HEK293 (cell line): ENCODE results near the gene MECP2.

Experiments used
- CTCF ChIA-PET: fragments of 350-600 bp; formaldehyde crosslinking; extraction: SDS; loops from one replicate; lab custom pipeline; 2021; ENCODE audit warnings: antibody characterized with exemption; lab: Yijun Ruan, JAX
- POLR2A ChIA-PET: fragments of 300-600 bp; formaldehyde crosslinking; extraction: SDS; loops from one replicate; lab custom pipeline; 2020; ENCODE audit warnings: antibody characterized with exemption, inconsistent platforms; lab: Yijun Ruan, JAX
- H3K27ac ChIP-seq: fragments of 200-500 bp; sonication (Bioruptor generic); 2 replicates; pipeline ENCODE4 v1.5.1; 2014; ENCODE audit warnings: low read depth, low read length, control low read depth, inconsistent platforms; ENCODE audit errors: extremely low read depth
- H3K36me3 ChIP-seq, 2 experiments: fragments of 200-500 bp in 1 of 2; sonication (Bioruptor generic) in 1 of 2; 1 replicate in 1 of 2; 2 replicates in 1 of 2; pipeline ENCODE4 v1.5.1; 2014 to 2017; ENCODE audit warnings: inconsistent platforms in 2 of 2, low read length in 2 of 2; ENCODE audit not compliant: control insufficient read depth in 2 of 2, insufficient read depth in 1 of 2
- H3K4me1 ChIP-seq: fragments of 200-500 bp; sonication (Bioruptor generic); 2 replicates; pipeline ENCODE4 v1.5.1; 2014; ENCODE audit warnings: mild to moderate bottlenecking, low read length, inconsistent platforms; ENCODE audit not compliant: control insufficient read depth, insufficient read depth
- H3K4me3 ChIP-seq: 2 replicates; pipeline ENCODE4 v1.5.1; 2011; ENCODE audit warnings: low read depth, mild to moderate bottlenecking, control low read depth, low read length, moderate library complexity
- H3K9me3 ChIP-seq: fragments of 200-500 bp; sonication (Bioruptor generic); 2 replicates; pipeline ENCODE4 v1.5.1; 2014; ENCODE audit warnings: low read depth, low read length, inconsistent platforms; ENCODE audit not compliant: control insufficient read depth, insufficient read depth
- PBX3 ChIP-seq: sonication (generic); formaldehyde crosslinking; IDR thresholded peaks from 2 replicates; pipeline ENCODE4 v1.8.1; 2022; ENCODE audit warnings: mild to moderate bottlenecking, moderate library complexity, missing genetic modification reagents
- REST ChIP-seq: fragments of 450-650 bp; formaldehyde crosslinking; IDR thresholded peaks from 2 replicates; pipeline ENCODE4 v1.5.1; 2016; ENCODE audit warnings: missing biosample characterization, missing genetic modification characterization
- SCRT1 ChIP-seq: fragments of 450-650 bp; formaldehyde crosslinking; IDR thresholded peaks from 2 replicates; pipeline ENCODE4 v1.5.1; 2016; ENCODE audit warnings: missing biosample characterization, missing genetic modification characterization, borderline replicate concordance
- ZFP69B ChIP-seq: fragments of 450-650 bp; formaldehyde crosslinking; IDR thresholded peaks from 2 replicates; pipeline ENCODE4 v1.5.1; 2016; ENCODE audit warnings: missing biosample characterization, missing genetic modification characterization
- ZIC2 ChIP-seq: fragments of 450-650 bp; formaldehyde crosslinking; IDR thresholded peaks from 2 replicates; pipeline ENCODE4 v1.5.1; 2016; ENCODE audit warnings: missing biosample characterization, missing genetic modification characterization
- ZNF10 ChIP-seq: fragments of 450-650 bp; formaldehyde crosslinking; IDR thresholded peaks from 2 replicates; pipeline ENCODE4 v1.5.1; 2017; ENCODE audit warnings: missing biosample characterization, missing genetic modification characterization
- ZNF114 ChIP-seq: fragments of 450-650 bp; formaldehyde crosslinking; IDR thresholded peaks from 2 replicates; pipeline ENCODE4 v1.5.0; 2017; ENCODE audit warnings: missing biosample characterization, missing genetic modification characterization
- ZNF140 ChIP-seq: fragments of 450-650 bp; formaldehyde crosslinking; IDR thresholded peaks from 2 replicates; pipeline ENCODE4 v1.5.1; 2016; ENCODE audit warnings: missing biosample characterization, missing genetic modification characterization
- ZNF18 ChIP-seq: fragments of 450-650 bp; formaldehyde crosslinking; IDR thresholded peaks from 2 replicates; pipeline ENCODE4 v1.5.1; 2016; ENCODE audit warnings: missing biosample characterization, missing genetic modification characterization
- ZNF214 ChIP-seq: fragments of 450-650 bp; formaldehyde crosslinking; IDR thresholded peaks from 2 replicates; pipeline ENCODE4 v1.5.1; 2017; ENCODE audit warnings: missing biosample characterization, mild to moderate bottlenecking, missing genetic modification characterization, borderline replicate concordance
- ZNF239 ChIP-seq: fragments of 450-650 bp; formaldehyde crosslinking; IDR thresholded peaks from 2 replicates; pipeline ENCODE4 v1.5.1; 2016; ENCODE audit warnings: missing biosample characterization, missing genetic modification characterization
- ZNF248 ChIP-seq: fragments of 450-650 bp; formaldehyde crosslinking; IDR thresholded peaks from 2 replicates; pipeline ENCODE4 v1.5.1; 2017; ENCODE audit warnings: missing biosample characterization, missing genetic modification characterization
- ZNF394 ChIP-seq: fragments of 450-650 bp; formaldehyde crosslinking; IDR thresholded peaks from 2 replicates; pipeline ENCODE4 v1.5.1; 2016; ENCODE audit warnings: missing biosample characterization, missing genetic modification characterization, mild to moderate bottlenecking, moderate library complexity, borderline replicate concordance
- ZNF560 ChIP-seq: fragments of 450-650 bp; formaldehyde crosslinking; IDR thresholded peaks from 2 replicates; pipeline ENCODE4 v1.5.1; 2017; ENCODE audit warnings: missing biosample characterization, missing genetic modification characterization, borderline replicate concordance
- ZNF600 ChIP-seq: fragments of 450-650 bp; formaldehyde crosslinking; IDR thresholded peaks from 2 replicates; pipeline ENCODE4 v1.5.1; 2016; ENCODE audit warnings: missing biosample characterization, missing genetic modification characterization
- ZNF677 ChIP-seq: fragments of 450-650 bp; IDR thresholded peaks from 2 replicates; pipeline ENCODE4 v1.5.0; 2018; ENCODE audit warnings: missing biosample characterization, mild to moderate bottlenecking, missing genetic modification characterization, moderate library complexity
- ZNF76 ChIP-seq: fragments of 450-650 bp; formaldehyde crosslinking; IDR thresholded peaks from 2 replicates; pipeline ENCODE4; 2016; ENCODE audit warnings: low read depth, missing biosample characterization, missing genetic modification characterization, borderline replicate concordance
- ZNF768 ChIP-seq: fragments of 450-650 bp; formaldehyde crosslinking; IDR thresholded peaks from 2 replicates; pipeline ENCODE4 v1.5.1; 2018; ENCODE audit warnings: missing biosample characterization, mild to moderate bottlenecking, missing genetic modification characterization
- ZNF830 ChIP-seq: fragments of 450-650 bp; IDR thresholded peaks from 2 replicates; pipeline ENCODE4 v1.5.0; 2018; ENCODE audit warnings: missing biosample characterization, missing genetic modification characterization, low read depth, mild to moderate bottlenecking, moderate library complexity
- ZSCAN5A ChIP-seq: fragments of 450-650 bp; formaldehyde crosslinking; IDR thresholded peaks from 2 replicates; pipeline ENCODE4 v1.5.1; 2016; ENCODE audit warnings: missing biosample characterization, missing genetic modification characterization

MECP2 gene

GRCh38 chrX:154026136-154027021 is 71.1 kb downstream of the MECP2 start (continued):
- TF ChIP-seq REST (no peak), ZNF76 (tag by site-specific recombination) (no peak), ZNF768 (tag by site-specific recombination) (no peak), ZNF394 (tag by site-specific recombination) (no peak), SCRT1 (tag by site-specific recombination) (no peak), ZNF114 (no peak), ZNF10 (tag by site-specific recombination) (no peak)

GRCh38 chrX:154025230-154025629 is 72.3 kb downstream of the MECP2 start:
- Histone ChIP-seq H3K4me1 (peaks cover 8% of the 10 kb centered on the region; the same call in 1 of the 2 replicates), H3K36me3 (peaks cover 0 to 39% of the 10 kb centered on the region in 2 experiments; a peak in 1 of 3 replicates), H3K9me3 (no peaks in the 10 kb centered on the region), H3K4me3 (no peak overlapping the region), H3K27ac (no peak overlapping the region)
- CTCF ChIA-PET, result interaction anchor here (4.7 kb wide), 1 partner anchor 11 kb away, joined by 29 read pairs; no protein-coding TSS in a partner anchor
- POLR2A ChIA-PET, result no interaction called here
- TF ChIP-seq ZNF600 (peak; percentile 64), ZNF677 (no peak)

- Histone ChIP-seq H3K27ac (no peak overlapping the region), H3K36me3 (peaks cover 0 to 30% of the 10 kb centered on the region in 2 experiments; a peak in 1 of 3 replicates), H3K9me3 (no peaks in the 10 kb centered on the region), H3K4me3 (no peak overlapping the region), H3K4me1 (peaks cover 8% of the 10 kb centered on the region; the same call in 1 of the 2 replicates)
- TF ChIP-seq ZNF239 (no peak), ZNF214 (no peak), ZNF600 (peak; percentile 83)
- ChIA-PET POLR2A (no interaction called here), CTCF (interaction anchor here (0.6 to 3.2 kb wide), 3 partner anchors 11 to 55 kb away, joined by 3 to 21 read pairs (median 3); no protein-coding TSS in a partner anchor)
Measured at GRCh38 chrX:154024271-154024670, 73.2 kb downstream of the MECP2 start.

- Histone ChIP-seq H3K36me3 (peaks cover 0 to 25% of the 10 kb centered on the region in 2 experiments; a peak in 1 of 3 replicates), H3K27ac (no peak overlapping the region), H3K9me3 (no peaks in the 10 kb centered on the region), H3K4me3 (no peak overlapping the region), H3K4me1 (peaks cover 8% of the 10 kb centered on the region; the same call in 1 of the 2 replicates)
- CTCF ChIA-PET, result interaction anchor here (0.6 to 3.2 kb wide), 3 partner anchors 10 to 80 kb away, joined by 3 to 21 read pairs (median 3); no protein-coding TSS in a partner anchor
- POLR2A ChIA-PET, result interaction anchor here (1.7 kb wide), 1 partner anchor 9 kb away, joined by 4 read pairs; no protein-coding TSS in a partner anchor
- TF ChIP-seq ZNF560 (no peak), ZNF248 (tag by site-specific recombination) (no peak), ZSCAN5A (no peak), ZNF18 (tag by site-specific recombination) (no peak), PBX3 (no peak), ZNF830 (tag by site-specific recombination) (no peak), ZNF140 (no peak), ZFP69B (tag by site-specific recombination) (peak; percentile 80), ZIC2 (tag by site-specific recombination) (no peak)
Measured at GRCh38 chrX:154023276-154024000, 74.1 kb downstream of the MECP2 start.
